K562 (cell line): ENCODE measurements around the gene CSTPP1. TPM values are rescaled to one million over a fixed set of nuclear protein-coding genes. Genes with fewer than 3 reads are reported as not detected.
A peak's percentile ranks its signal among the peaks of the same experiment; 100 is the strongest.

ENCODE experiments used
- ATAC-seq: fragments of 200-7000 bp; cut with Tn5 transposase; 3 replicates; pipeline ENCODE4 v1.9.1; 2020; ENCODE audit warnings: moderate library complexity
- BruUV-seq: library from RNA; stranded (reverse); fragments of 400-500 nt; replicated peaks from 2 replicates; lab custom pipeline; 2021; lab: Mats Ljungman, UMichigan
- CTCF ChIA-PET: fragments of 300-600 bp; formaldehyde crosslinking; extraction: SDS; loops from one replicate; lab custom pipeline; 2021; ENCODE audit warnings: low intra/inter-chr PET ratio; lab: Yijun Ruan, JAX
- POLR2A ChIA-PET: fragments of 300-600, 350-650 bp; sonication (Branson Sonifier 250); formaldehyde crosslinking; extraction: SDS; loops from one replicate; lab custom pipeline; 2021; ENCODE audit warnings: antibody characterized with exemption, inconsistent platforms; lab: Yijun Ruan, JAX
- DNase-seq, 4 experiments: peaks; one replicate each; pipeline versions ENCODE4 v3.0.0 to v3.0.0-alpha.2; 2011 to 2018; ENCODE audit warnings: low spot score in 3 of 4, mixed read lengths in 3 of 4; ENCODE audit errors: extremely low read depth in 1 of 4
- FAIRE-seq: peaks from 2 replicates; lab custom pipeline; 2011; peaks lifted over from hg19 to GRCh38; lab: Jason Lieb, UNC
- H2AFZ ChIP-seq: 2 replicates; pipeline ENCODE4 v1.6.0; 2011; ENCODE audit warnings: low read depth, low read length, control low read depth, inconsistent platforms
- H3K27ac ChIP-seq: fragments of 200-600 bp; 3 replicates; pipeline ENCODE4 v1.8.0; 2011; ENCODE audit warnings: low read depth, mild to moderate bottlenecking, control low read depth, inconsistent platforms, low read length, moderate library complexity, mixed read lengths; ENCODE audit errors: extremely low read depth
- H3K27me3 ChIP-seq, 2 experiments: fragments of 300-600 bp in 1 of 2; 2 replicates in 1 of 2; 3 replicates in 1 of 2; pipeline versions ENCODE4 v1.6.0 to v1.8.0; 2011; ENCODE audit warnings: inconsistent platforms in 2 of 2, low read length in 2 of 2, mild to moderate bottlenecking in 1 of 2, mixed read lengths in 1 of 2, moderate library complexity in 1 of 2; ENCODE audit not compliant: control insufficient read depth in 2 of 2, insufficient read depth in 2 of 2
- H3K36me3 ChIP-seq: fragments of 300-600 bp; 3 replicates; pipeline ENCODE4 v1.8.0; 2011; ENCODE audit warnings: mild to moderate bottlenecking, low read length, inconsistent platforms; ENCODE audit not compliant: control insufficient read depth, insufficient read depth
- H3K4me1 ChIP-seq, 2 experiments: fragments of 200-600 bp in 1 of 2; replicated peaks in 1 of 2; 2 replicates in 1 of 2; 3 replicates in 1 of 2; pipeline versions ENCODE4 v1.5.1 to v1.8.0; 2011; ENCODE audit warnings: inconsistent platforms in 2 of 2, low read length in 2 of 2, mild to moderate bottlenecking in 1 of 2, mixed read lengths in 1 of 2, moderate library complexity in 1 of 2; ENCODE audit not compliant: control insufficient read depth in 2 of 2, insufficient read depth in 2 of 2
- H3K4me2 ChIP-seq: 2 replicates; pipeline ENCODE4 v1.6.1; 2011; ENCODE audit warnings: low read length, control low read depth, inconsistent platforms, mixed read lengths; ENCODE audit not compliant: insufficient read depth
- H3K4me3 ChIP-seq: fragments of 200-600 bp; sonication (generic), shearing (Covaris generic); 2 replicates; pipeline ENCODE4 v1.5.1; 2016; ENCODE audit warnings: control low read depth, inconsistent platforms
- H3K79me2 ChIP-seq: fragments of 200-600 bp; 3 replicates; pipeline ENCODE4 v1.8.0; 2011; ENCODE audit warnings: low read length, inconsistent platforms; ENCODE audit not compliant: control insufficient read depth, insufficient read depth
- H3K9ac ChIP-seq, 2 experiments: 2 replicates each; pipeline versions ENCODE4 v1.6.0 to v1.6.1; 2011; ENCODE audit warnings: low read depth in 2 of 2, low read length in 2 of 2, control low read depth in 1 of 2, inconsistent platforms in 1 of 2, mild to moderate bottlenecking in 1 of 2, mixed read lengths in 1 of 2; ENCODE audit not compliant: insufficient read depth in 1 of 2
- H3K9me1 ChIP-seq: one replicate; pipeline ENCODE4 v1.6.0; 2011; ENCODE audit warnings: inconsistent platforms, mild to moderate bottlenecking, low read length, moderate library complexity; ENCODE audit not compliant: control insufficient read depth, insufficient read depth
- H3K9me3 ChIP-seq: replicated peaks from 2 replicates; pipeline ENCODE4 v1.5.1; 2011; ENCODE audit warnings: low read depth, low read length, inconsistent platforms; ENCODE audit not compliant: control insufficient read depth, insufficient read depth
- H4K20me1 ChIP-seq: replicated peaks from 2 replicates; pipeline ENCODE4 v1.6.1; 2011; ENCODE audit warnings: low read length, inconsistent platforms, mixed read lengths; ENCODE audit not compliant: control insufficient read depth, insufficient read depth
- ADNP ChIP-seq: fragments of 200-800 bp; sonication (Bioruptor generic); IDR thresholded peaks from 2 replicates; pipeline ENCODE4 v1.6.1; 2016; ENCODE audit warnings: missing genetic modification characterization, missing compliant biosample characterization
- CBFA2T2 ChIP-seq: fragments of 450-650 bp; conservative IDR thresholded peaks from 2 replicates; pipeline ENCODE4 v1.6.1; 2017; ENCODE audit warnings: mild to moderate bottlenecking
- DMBX1 ChIP-seq: fragments of 250-450 bp; sonication (Bioruptor Pico); IDR thresholded peaks from 2 replicates; pipeline ENCODE4 v1.8.0; 2022; ENCODE audit warnings: inconsistent platforms, mild to moderate bottlenecking, moderate library complexity, borderline replicate concordance
- EHMT2 ChIP-seq: fragments of 450-650 bp; IDR thresholded peaks from 2 replicates; pipeline ENCODE4 v1.6.1; 2018; ENCODE audit warnings: antibody characterized with exemption
- FOXA3 ChIP-seq, 2 experiments: fragments of 450-650 bp in 1 of 2; sonication (generic) in 1 of 2; formaldehyde crosslinking; IDR thresholded peaks in 1 of 2; conservative IDR thresholded peaks in 1 of 2; 2 replicates each; pipeline versions ENCODE4 v1.4.0 to v1.8.0; 2020 to 2022; ENCODE audit warnings: mild to moderate bottlenecking in 2 of 2, missing genetic modification reagents in 1 of 2
- FOXJ2 ChIP-seq: fragments of 200-800 bp; sonication (Bioruptor generic); IDR thresholded peaks from 2 replicates; pipeline ENCODE4 v1.6.1; 2016; ENCODE audit warnings: missing genetic modification characterization, missing compliant biosample characterization
- JUND ChIP-seq, 2 experiments: IDR thresholded peaks; 2 replicates in 1 of 2; 3 replicates in 1 of 2; pipeline ENCODE4 v1.6.1; 2011; ENCODE audit warnings: borderline replicate concordance in 2 of 2, low read depth in 2 of 2, low read length in 2 of 2, improper control_type of control experiment in 1 of 2, missing biosample characterization in 1 of 2, missing genetic modification characterization in 1 of 2, missing genetic modification reagents in 1 of 2
- MTA2 ChIP-seq: fragments of 450-650 bp; IDR thresholded peaks from 2 replicates; pipeline ENCODE4 v1.6.1; 2016; ENCODE audit warnings: low read depth
- NCOR1 ChIP-seq: fragments of 450-650 bp; IDR thresholded peaks from 2 replicates; pipeline ENCODE4 v1.6.1; 2016; ENCODE audit warnings: mild to moderate bottlenecking, moderate library complexity
- RAD51 ChIP-seq: fragments of 450-650 bp; IDR thresholded peaks from 2 replicates; pipeline ENCODE4 v1.7.1; 2016; ENCODE audit warnings: low read depth, mild to moderate bottlenecking, borderline replicate concordance
- SOX6 ChIP-seq: fragments of 450-650 bp; IDR thresholded peaks from 2 replicates; pipeline ENCODE4 v1.6.1; 2014; ENCODE audit warnings: mild to moderate bottlenecking
- TAL1 ChIP-seq: fragments of 450-650 bp; IDR thresholded peaks from 2 replicates; pipeline ENCODE4 v1.6.1; 2016; ENCODE audit warnings: mild to moderate bottlenecking
- THRAP3 ChIP-seq: fragments of 450-650 bp; IDR thresholded peaks from 2 replicates; pipeline ENCODE4 v1.6.1; 2016; ENCODE audit warnings: mild to moderate bottlenecking, inconsistent platforms, borderline replicate concordance
- ZNF436 ChIP-seq: fragments of 250-450, 450-650 bp; sonication (Bioruptor Pico); formaldehyde crosslinking; IDR thresholded peaks from 2 replicates; pipeline ENCODE4 v1.7.0; 2020; ENCODE audit warnings: mild to moderate bottlenecking
- WGBS: fragments of 100-300 bp; shearing (Covaris generic); methylation state at CpG from one replicate; pipeline ENCODE4 v1.1.6; 2016; ENCODE audit warnings: low coverage, mixed read lengths; ENCODE audit not compliant: insufficient coverage; ENCODE audit errors: missing lambda C conversion rate; 5-methylcytosine and 5-hydroxymethylcytosine counted together
- in situ Hi-C: fragments of 300-500 bp; cut with MboI; formaldehyde crosslinking; loops from 4 replicates; pipeline ENCODE4 v1.15.0; 2018; ENCODE audit warnings: inconsistent platforms, mixed read lengths
- intact Hi-C: fragments of 100-400 bp; cut with micrococcal nuclease; formaldehyde crosslinking; loops from 2 replicates; pipeline ENCODE4 v1.14.2; 2022
- polyA plus RNA-seq, 8 experiments: library from polyadenylated mRNA; depleted of rRNA in 4 of 8; stranded (reverse) in 5 of 8; unstranded in 3 of 8; fragments of >200 nt; fragmentation: Nextera tagmentation in 2 of 8; fragmentation: Illumina TruSeq in 1 of 8; extraction: Ambion mirVana in 2 of 8; extraction: Trizol in 1 of 8; gene quantifications; 2 replicates each; pipeline versions ENCODE4 v1.2.1 to v1.2.3, GENCODE V29; 2011 to 2014; ENCODE audit warnings: inconsistent platforms in 1 of 8, missing spikeins in 1 of 8
- total RNA-seq, 7 experiments: library from RNA; depleted of rRNA in 6 of 7; stranded (reverse); fragments of >200 nt in 6 of 7; fragmentation: Illumina TruSeq in 2 of 7; extraction: Trizol in 2 of 7; gene quantifications; 2 replicates each; pipeline versions ENCODE4 v1.2.1 to v1.2.3, GENCODE V29; 2011 to 2021; ENCODE audit warnings: low replicate concordance in 1 of 7
- TF ChIP-seq, protein P1 (sequence below): fragments of 450-650 bp; IDR thresholded peaks from 2 replicates; pipeline ENCODE4 v1.6.1; 2018; ENCODE audit not compliant: partially characterized antibody
- TF ChIP-seq, protein P2 (sequence below): IDR thresholded peaks from 3 replicates; pipeline ENCODE4 v1.6.1; 2011; ENCODE audit warnings: borderline replicate concordance, mild to moderate bottlenecking; ENCODE audit not compliant: insufficient read length, insufficient read depth
- TF ChIP-seq, protein P3 (sequence below): sonication (generic); formaldehyde crosslinking; IDR thresholded peaks from 2 replicates; pipeline ENCODE4 v1.8.0; 2022; ENCODE audit warnings: missing genetic modification reagents, mild to moderate bottlenecking, moderate library complexity, borderline replicate concordance

CSTPP1 gene
- total and polyA plus RNA-seq, 9 of the 15 experiments (the other 6 are each of a cell fraction or from before 2014, with no cell fraction given), result 6.5 to 17.8 (median 9.2) TPM

DNA sequence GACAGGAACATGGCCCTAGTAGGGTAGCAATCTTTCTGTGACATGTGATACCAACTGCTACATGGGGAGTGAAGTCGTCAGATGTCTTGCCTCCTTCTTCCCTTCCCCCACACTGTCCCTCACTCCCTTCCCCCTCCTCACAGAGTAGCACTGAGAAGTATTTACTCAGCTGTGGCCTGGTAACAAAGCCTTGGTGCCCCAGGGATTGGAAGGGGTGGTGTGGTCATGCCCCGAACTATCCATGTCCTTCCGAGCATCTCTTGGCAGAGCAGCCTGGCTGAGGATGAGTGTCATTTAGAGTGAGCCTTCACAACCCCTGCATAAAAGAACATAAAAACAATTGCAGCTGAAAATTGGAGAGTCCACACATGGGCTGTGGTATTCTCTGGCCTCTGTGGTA lies 194.0 kb downstream of the CSTPP1 start:
- in situ Hi-C loops, result loop anchor here (10.0 kb wide), 1 partner anchor 386 kb away; no protein-coding TSS in a partner anchor
- no peak overlapping the region for H2AFZ ChIP-seq
- intact Hi-C loops, result no loop called here
- 38% methylated on average over 3 of the region's 3 CpGs for WGBS
- no peak overlapping the region for H3K27ac ChIP-seq
- ChIA-PET POLR2A (interaction anchor here (0.7 to 1.3 kb wide), 5 partner anchors 9 to 186 kb away, joined by 3 to 5 read pairs (median 3); no protein-coding TSS in a partner anchor), CTCF (no interaction called here)
- BruUV-seq, result no TSS peak
- H3K4me1 ChIP-seq, result peaks cover 0 to 6% of the 10 kb centered on the region in 2 experiments; a peak in 2 of 5 replicates
- H3K27me3 ChIP-seq, result no peaks in the 10 kb centered on the region; a peak in 1 of 5 replicates
- FAIRE-seq (no peak), DNase-seq (peak in 1 of 4 experiments; percentile 29), ATAC-seq (peak; percentile 67)
- no peak overlapping the region for H3K4me3 ChIP-seq
- H3K9ac ChIP-seq, result no peak overlapping the region
- no peaks in the 10 kb centered on the region for H3K79me2 ChIP-seq
- H3K9me1 ChIP-seq, result no peaks in the 10 kb centered on the region
- no peak overlapping the region for H3K4me2 ChIP-seq
- no peaks in the 10 kb centered on the region; the same call in 1 of the 2 replicates for H4K20me1 ChIP-seq
- H3K36me3 ChIP-seq, result no peaks in the 10 kb centered on the region
- no peaks in the 10 kb centered on the region for H3K9me3 ChIP-seq
- TF ChIP-seq, protein P1, sequence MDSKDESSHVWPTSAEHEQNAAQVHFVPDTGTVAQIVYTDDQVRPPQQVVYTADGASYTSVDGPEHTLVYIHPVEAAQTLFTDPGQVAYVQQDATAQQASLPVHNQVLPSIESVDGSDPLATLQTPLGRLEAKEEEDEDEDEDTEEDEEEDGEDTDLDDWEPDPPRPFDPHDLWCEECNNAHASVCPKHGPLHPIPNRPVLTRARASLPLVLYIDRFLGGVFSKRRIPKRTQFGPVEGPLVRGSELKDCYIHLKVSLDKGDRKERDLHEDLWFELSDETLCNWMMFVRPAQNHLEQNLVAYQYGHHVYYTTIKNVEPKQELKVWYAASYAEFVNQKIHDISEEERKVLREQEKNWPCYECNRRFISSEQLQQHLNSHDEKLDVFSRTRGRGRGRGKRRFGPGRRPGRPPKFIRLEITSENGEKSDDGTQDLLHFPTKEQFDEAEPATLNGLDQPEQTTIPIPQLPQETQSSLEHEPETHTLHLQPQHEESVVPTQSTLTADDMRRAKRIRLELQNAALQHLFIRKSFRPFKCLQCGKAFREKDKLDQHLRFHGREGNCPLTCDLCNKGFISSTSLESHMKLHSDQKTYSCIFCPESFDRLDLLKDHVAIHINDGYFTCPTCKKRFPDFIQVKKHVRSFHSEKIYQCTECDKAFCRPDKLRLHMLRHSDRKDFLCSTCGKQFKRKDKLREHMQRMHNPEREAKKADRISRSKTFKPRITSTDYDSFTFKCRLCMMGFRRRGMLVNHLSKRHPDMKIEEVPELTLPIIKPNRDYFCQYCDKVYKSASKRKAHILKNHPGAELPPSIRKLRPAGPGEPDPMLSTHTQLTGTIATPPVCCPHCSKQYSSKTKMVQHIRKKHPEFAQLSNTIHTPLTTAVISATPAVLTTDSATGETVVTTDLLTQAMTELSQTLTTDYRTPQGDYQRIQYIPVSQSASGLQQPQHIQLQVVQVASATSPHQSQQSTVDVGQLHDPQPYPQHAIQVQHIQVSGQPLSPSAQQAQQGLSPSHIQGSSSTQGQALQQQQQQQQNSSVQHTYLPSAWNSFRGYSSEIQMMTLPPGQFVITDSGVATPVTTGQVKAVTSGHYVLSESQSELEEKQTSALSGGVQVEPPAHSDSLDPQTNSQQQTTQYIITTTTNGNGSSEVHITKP, result no peak
- TF ChIP-seq FOXA3 (CRISPR knock-in tag; conservative IDR thresholded peaks at IDR 0.05 in 1 of 2, IDR thresholded peaks at IDR 0.05 in 1 of 2) (peak; percentile 85 to 93), FOXJ2 (tag) (0 out of 2 replicates have a peak, but pooled peaks have one; percentile 13), ZNF436 (CRISPR knock-in tag) (no peak), SOX6 (peak; percentile 41; the same call in 1 of the 2 replicates), RAD51 (no peak), DMBX1 (CRISPR knock-in tag) (no peak), THRAP3 (no peak), ADNP (tag) (no peak), NCOR1 (0 out of 2 replicates have a peak, but pooled peaks have one; percentile 19), MTA2 (0 out of 2 replicates have a peak, but pooled peaks have one; percentile 20), TAL1 (peak; percentile 26; the same call in 1 of the 2 replicates), EHMT2 (peak; percentile 39; the same call in 1 of the 2 replicates), JUND (IDR thresholded peaks at IDR 0.05; ENCODE audit: borderline replicate concordance, low read depth, low read length) (no peak), JUND (tag; IDR thresholded peaks at IDR 0.05; ENCODE audit: borderline replicate concordance, low read depth, low read length) (no peak), CBFA2T2 (peak; percentile 24; the same call in 1 of the 2 replicates)
- TF ChIP-seq, protein P2, sequence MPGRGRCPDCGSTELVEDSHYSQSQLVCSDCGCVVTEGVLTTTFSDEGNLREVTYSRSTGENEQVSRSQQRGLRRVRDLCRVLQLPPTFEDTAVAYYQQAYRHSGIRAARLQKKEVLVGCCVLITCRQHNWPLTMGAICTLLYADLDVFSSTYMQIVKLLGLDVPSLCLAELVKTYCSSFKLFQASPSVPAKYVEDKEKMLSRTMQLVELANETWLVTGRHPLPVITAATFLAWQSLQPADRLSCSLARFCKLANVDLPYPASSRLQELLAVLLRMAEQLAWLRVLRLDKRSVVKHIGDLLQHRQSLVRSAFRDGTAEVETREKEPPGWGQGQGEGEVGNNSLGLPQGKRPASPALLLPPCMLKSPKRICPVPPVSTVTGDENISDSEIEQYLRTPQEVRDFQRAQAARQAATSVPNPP, result no peak
- TF ChIP-seq, protein P3, sequence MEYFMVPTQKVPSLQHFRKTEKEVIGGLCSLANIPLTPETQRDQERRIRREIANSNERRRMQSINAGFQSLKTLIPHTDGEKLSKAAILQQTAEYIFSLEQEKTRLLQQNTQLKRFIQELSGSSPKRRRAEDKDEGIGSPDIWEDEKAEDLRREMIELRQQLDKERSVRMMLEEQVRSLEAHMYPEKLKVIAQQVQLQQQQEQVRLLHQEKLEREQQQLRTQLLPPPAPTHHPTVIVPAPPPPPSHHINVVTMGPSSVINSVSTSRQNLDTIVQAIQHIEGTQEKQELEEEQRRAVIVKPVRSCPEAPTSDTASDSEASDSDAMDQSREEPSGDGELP, result peak; percentile 56; the same call in 1 of the 2 replicates
